NCI-H1436 (cell line): ENCODE results near the gene SLC43A1.

ENCODE experiments used
- DNase-seq: peaks from one replicate; lab custom pipeline; 2025; lab: John Stamatoyannopoulos, UW

Gene SLC43A1

GRCh38 chr11:57527056-57527631, 11.6 kb upstream of the SLC43A1 start:
- DNase-seq: peak; percentile 50

GRCh38 chr11:57523419-57523818, 7.9 kb upstream of the SLC43A1 start:
- DNase-seq: no peak

- DNase-seq: no peak
These were observed 5.6 kb upstream of the SLC43A1 start for GRCh38 chr11:57521116-57521515.

GRCh38 chr11:57516061-57516443, 550 bp upstream of the SLC43A1 start:
- no peak for DNase-seq

GRCh38 chr11:57514538-57515331, 767 bp downstream of the SLC43A1 start:
- DNase-seq: no peak

- no peak for DNase-seq
These were observed 1.5 kb downstream of the SLC43A1 start for GRCh38 chr11:57513911-57514537.

GRCh38 chr11:57513452-57513795, 2.1 kb downstream of the SLC43A1 start:
- DNase-seq: no peak

- DNase-seq: no peak
These were observed 2.7 kb downstream of the SLC43A1 start for GRCh38 chr11:57512646-57513451.

GRCh38 chr11:57511741-57512430, 3.6 kb downstream of the SLC43A1 start:
- DNase-seq: no peak

GRCh38 chr11:57508341-57509170, 6.9 kb downstream of the SLC43A1 start:
- no peak for DNase-seq

- no peak for DNase-seq
These were observed 9.0 kb downstream of the SLC43A1 start for GRCh38 chr11:57506522-57506921.

GRCh38 chr11:57504511-57504910, 11.0 kb downstream of the SLC43A1 start:
- no peak for DNase-seq

- DNase-seq: no peak
These were observed 12.6 kb downstream of the SLC43A1 start for GRCh38 chr11:57502870-57503269.

GRCh38 chr11:57502376-57502775, 13.1 kb downstream of the SLC43A1 start:
- no peak for DNase-seq

- DNase-seq: no peak
These were observed 13.5 kb downstream of the SLC43A1 start for GRCh38 chr11:57501953-57502352.

GRCh38 chr11:57500926-57501325, 14.6 kb downstream of the SLC43A1 start:
- no peak for DNase-seq

GRCh38 chr11:57500515-57500914, 15.0 kb downstream of the SLC43A1 start:
- DNase-seq: no peak

- DNase-seq: no peak
These were observed 15.5 kb downstream of the SLC43A1 start for GRCh38 chr11:57499983-57500461.

- peak; percentile 63 for DNase-seq
These were observed 16.0 kb downstream of the SLC43A1 start for GRCh38 chr11:57499413-57499982.

- DNase-seq: no peak
These were observed 17.0 kb downstream of the SLC43A1 start for GRCh38 chr11:57498540-57498939.
